ENCODE data around the gene NPAS3. TPM values are rescaled to one million over a fixed set of nuclear protein-coding genes. Genes with fewer than 3 reads are reported as not detected.

Gene NPAS3
- total and polyA plus RNA-seq, 2 of the 8 experiments (the other 6 are each of a cell fraction or from before 2014, with no cell fraction given), result 0.11 to 0.60 TPM

DNA sequence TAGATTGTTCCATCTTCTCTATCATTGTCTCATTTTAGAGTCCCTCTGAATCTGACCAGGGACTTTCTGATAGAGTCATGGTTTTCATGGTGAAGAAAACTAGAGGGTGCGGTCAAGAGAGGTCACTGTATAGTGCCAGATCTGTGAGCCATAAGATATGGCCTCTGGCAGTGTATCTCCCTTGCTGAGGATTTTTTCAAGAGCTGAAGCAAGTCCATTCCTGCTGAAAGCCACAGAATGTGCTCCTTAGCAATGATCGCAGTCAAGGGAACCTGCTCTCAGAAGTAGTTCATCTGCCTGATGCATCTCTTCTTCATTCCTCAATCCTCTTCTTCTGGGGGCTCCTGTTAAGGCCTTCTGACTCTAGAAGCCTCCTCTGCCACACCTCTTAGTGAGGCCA lies 607.0 kb downstream of the NPAS3 start (continued):
- TF ChIP-seq CTBP2 (IDR thresholded peaks at IDR 0.05; ENCODE audit: borderline replicate concordance, insufficient read depth, insufficient read length, low read length), result no peak
- no peak for TF ChIP-seq CBX5 (IDR thresholded peaks at IDR 0.05; ENCODE audit: low read depth, low read length)
- TF ChIP-seq EGR1 (IDR thresholded peaks at IDR 0.05; ENCODE audit: borderline replicate concordance, low read depth, low read length), result no peak

Measured in H1 (cell line).